ENCODE measurements around the gene AUH. TPM values are rescaled to one million over a fixed set of nuclear protein-coding genes. Genes with fewer than 3 reads are reported as not detected.

The AUH gene
- total RNA-seq, 1 experiment from 2014 or later: 29.0 TPM

- Histone ChIP-seq H3K9me3 (ENCODE audit: control insufficient read depth in 1 of 2, insufficient read depth in 1 of 2, low read depth in 1 of 2, low read length in 2 of 2) (peaks cover 0 to 4% of the 10 kb centered on the region in 2 experiments; a peak in 2 of 4 replicates), H3K79me2 (ENCODE audit: insufficient read depth, low read length) (no peaks in the 10 kb centered on the region), H3K4me1 (ENCODE audit: control insufficient read depth in 1 of 2, insufficient read depth in 2 of 2, low read length in 2 of 2) (peaks cover 56 to 70% of the 10 kb centered on the region in 2 experiments), H3K4me2 (ENCODE audit: low read length) (peak overlapping the region; percentile 69), H4K20me1 (ENCODE audit: insufficient read depth) (no peaks in the 10 kb centered on the region), H2AFZ (ENCODE audit: low read depth, low read length, poor library complexity, severe bottlenecking) (peak overlapping the region; percentile 81), H3K36me3 (ENCODE audit: control insufficient read depth in 1 of 2, insufficient read depth in 2 of 2, low read length in 2 of 2) (no peaks in the 10 kb centered on the region), H3K9ac (ENCODE audit: low read length) (peak overlapping the region; percentile 43; the same call in 1 of the 2 replicates), H3K27ac (ENCODE audit: low read depth, low read length) (peak overlapping the region; percentile 80), H3K4me3 (replicated peaks in 1 of 2; ENCODE audit: low read depth in 1 of 2, low read length in 2 of 2) (peak overlapping the region in 1 of 2 experiments; percentile 30; a peak in 1 of 4 replicates), H3K27me3 (ENCODE audit: insufficient read depth, low read length) (no peaks in the 10 kb centered on the region), H3K9me2 (ENCODE audit: insufficient read depth) (no peaks in the 10 kb centered on the region)
- ChIA-PET CTCF (interaction anchor here (0.9 kb wide), 2 partner anchors 245 to 283 kb away, joined by 3 read pairs; no protein-coding TSS in a partner anchor), RAD21 (ENCODE audit: low non-redundant PET in 1 of 2, low total read pairs in 2 of 2, uncharacterized antibody in 2 of 2, unreplicated experiment in 2 of 2) (interaction anchor here in 1 of 2 experiments (0.8 to 1.6 kb wide), 2 partner anchors 34 to 228 kb away, joined by 3 to 5 read pairs; no protein-coding TSS in a partner anchor), POLR2A (interaction anchor here (0.6 to 1.1 kb wide), 4 partner anchors 50 to 261 kb away, joined by 3 to 5 read pairs (median 4); no protein-coding TSS in a partner anchor)
- no peak for ATAC-seq
- intact Hi-C loops (cut with micrococcal nuclease): loop anchor here (5.0 to 10.0 kb wide), 4 partner anchors 104 to 229 kb away; partner anchors contain the start of gene AUH
- DNase-seq (ENCODE audit: low read depth, low spot score): no peak
- BruUV-seq (replicated peaks): TSS peak; percentile 19
- TF ChIP-seq RAD21 (IDR thresholded peaks at IDR 0.05; ENCODE audit: low read depth) (no peak), SIN3A (IDR thresholded peaks at IDR 0.05; ENCODE audit: low read depth) (no peak), POLR2AphosphoS5 (IDR thresholded peaks at IDR 0.05; ENCODE audit: low read depth, low read length) (no peak), ELF1 (IDR thresholded peaks at IDR 0.05; ENCODE audit: borderline replicate concordance, low read depth) (no peak), ATF3 (IDR thresholded peaks at IDR 0.05) (no peak), FOSL1 (IDR thresholded peaks at IDR 0.05; ENCODE audit: low read depth) (no peak), EGR1 (IDR thresholded peaks at IDR 0.05; ENCODE audit: low read depth) (no peak)
Observed at GRCh38 chr9:91198405-91198804, 163.3 kb downstream of the AUH start.

Data from HCT116 (cell line).